Pulmonary artery endothelial cell (primary cell): ENCODE measurements around the gene SPTBN1. TPM values are rescaled to one million over a fixed set of nuclear protein-coding genes. Genes with fewer than 3 reads are reported as not detected.

Source experiments
- DNase-seq: peaks from one replicate; pipeline ENCODE4 v3.0.0-alpha.2; 2011; ENCODE audit warnings: low read depth, low spot score
- total RNA-seq: library from RNA; depleted of rRNA; stranded (reverse); fragments of >200 nt; gene quantifications from 2 replicates; pipeline ENCODE4 v1.2.3, GENCODE V29; 2014

Gene SPTBN1
- total RNA-seq, 1 donor from 2014 or later = 339 TPM

- no peak for DNase-seq
These were observed 213.8 kb downstream of the SPTBN1 start for GRCh38 chr2:54669677-54670484.

DNA sequence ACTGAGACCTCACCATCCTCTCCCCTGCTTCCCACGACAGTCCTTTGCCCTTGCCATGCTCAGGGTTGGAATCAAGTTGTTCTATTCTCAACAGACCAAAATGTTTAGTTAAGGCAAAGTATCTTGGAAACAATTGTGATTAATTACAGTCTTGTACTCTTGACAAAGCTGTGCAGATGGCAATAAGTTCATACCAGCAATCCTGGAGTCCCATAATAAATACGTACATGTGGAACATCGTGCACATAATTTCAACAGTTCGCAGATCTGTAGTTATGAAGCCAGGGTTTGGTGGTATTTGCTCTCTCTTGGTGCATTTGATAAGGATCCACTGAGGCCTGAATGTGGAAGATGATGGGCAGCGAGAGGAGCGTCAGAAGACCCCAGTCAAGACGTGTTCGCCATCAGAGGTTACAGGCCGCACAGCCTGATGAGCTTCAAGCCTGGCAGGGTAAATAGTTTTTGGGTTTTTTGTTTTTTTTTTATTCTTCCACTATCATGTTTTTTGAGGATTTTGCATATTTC is 214.4 kb downstream of the SPTBN1 start:
- DNase-seq = no peak

DNA sequence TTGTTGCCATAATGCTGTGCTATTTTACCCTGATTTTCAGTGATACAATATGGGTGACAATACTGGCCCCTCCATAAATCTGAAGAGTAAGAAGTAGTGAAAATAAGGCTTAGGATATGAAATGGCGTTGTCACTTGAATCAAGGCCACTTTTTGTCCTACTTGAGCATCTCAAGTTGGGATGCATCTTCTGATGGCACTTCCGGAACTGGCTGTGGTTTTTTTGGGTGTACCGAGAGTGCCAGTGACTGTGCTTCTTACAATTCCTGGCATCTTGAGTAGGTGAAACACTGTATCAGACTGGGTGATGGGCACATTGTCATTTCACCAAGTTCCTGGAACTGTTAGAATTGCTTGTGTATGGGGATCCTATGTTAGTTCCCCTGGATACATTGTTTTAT is 214.9 kb downstream of the SPTBN1 start:
- no peak for DNase-seq

DNA sequence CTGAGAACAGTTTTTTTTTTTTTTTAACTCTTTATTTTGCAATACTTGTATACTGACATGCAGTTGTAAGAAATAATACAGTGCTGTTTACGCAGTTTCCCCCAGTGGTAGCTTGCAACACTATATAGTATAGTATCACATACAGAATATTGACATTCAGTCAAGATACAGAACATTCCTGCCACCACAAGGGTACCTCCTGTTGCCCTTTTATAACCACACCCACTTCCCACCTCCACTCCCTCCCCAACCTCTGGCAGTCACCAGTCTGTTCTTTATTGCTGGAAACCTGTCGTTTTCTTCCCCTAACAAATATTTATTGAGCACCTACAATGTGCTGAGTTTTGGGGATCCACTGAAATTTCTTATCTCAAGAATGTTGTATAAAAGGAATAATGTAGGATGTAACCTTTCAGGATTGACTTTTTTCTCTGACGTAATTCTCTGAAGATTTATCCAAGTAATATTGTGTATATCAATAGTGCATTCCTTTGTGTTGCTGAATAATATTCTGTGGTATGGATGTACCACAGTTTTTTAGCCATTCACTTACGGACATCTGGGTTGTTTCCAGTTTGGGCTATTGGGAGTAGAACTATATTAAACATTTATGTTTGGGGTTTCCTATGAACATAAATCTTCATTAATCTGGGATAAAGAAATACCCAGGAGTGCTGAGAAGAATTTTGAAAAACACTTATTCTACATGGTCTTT is 215.9 kb downstream of the SPTBN1 start:
- DNase-seq = no peak

GRCh38 chr2:54672590-54673456 is 216.7 kb downstream of the SPTBN1 start:
- DNase-seq = no peak

DNA sequence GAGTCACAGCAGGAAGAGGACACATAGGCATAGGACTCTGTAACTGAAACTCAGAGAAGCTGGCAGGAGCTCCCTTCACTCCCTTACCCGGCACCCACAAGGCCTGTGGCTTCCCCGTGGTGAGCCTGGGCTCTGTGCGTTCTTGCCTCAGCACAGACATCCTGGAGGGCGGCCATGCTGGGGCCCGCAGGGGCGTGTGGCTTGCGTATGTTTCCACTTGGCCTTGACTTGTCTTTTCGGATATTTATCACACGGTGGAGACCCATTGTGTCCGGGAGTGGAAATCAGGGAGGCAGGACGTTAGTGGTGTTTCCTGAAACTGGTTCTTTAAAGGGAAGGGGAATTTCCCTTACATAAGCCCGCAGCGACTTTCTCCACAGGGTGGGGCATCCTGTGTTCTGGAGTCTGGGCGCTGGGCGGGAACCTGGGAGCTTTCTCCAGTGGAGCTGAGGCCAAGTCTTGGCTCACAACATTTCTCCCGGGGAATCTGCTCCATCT is 217.4 kb downstream of the SPTBN1 start:
- peak; percentile 83 for DNase-seq

GRCh38 chr2:54675281-54675680 is 219.2 kb downstream of the SPTBN1 start:
- no peak for DNase-seq

GRCh38 chr2:54675738-54676137 is 219.6 kb downstream of the SPTBN1 start:
- no peak for DNase-seq

DNA sequence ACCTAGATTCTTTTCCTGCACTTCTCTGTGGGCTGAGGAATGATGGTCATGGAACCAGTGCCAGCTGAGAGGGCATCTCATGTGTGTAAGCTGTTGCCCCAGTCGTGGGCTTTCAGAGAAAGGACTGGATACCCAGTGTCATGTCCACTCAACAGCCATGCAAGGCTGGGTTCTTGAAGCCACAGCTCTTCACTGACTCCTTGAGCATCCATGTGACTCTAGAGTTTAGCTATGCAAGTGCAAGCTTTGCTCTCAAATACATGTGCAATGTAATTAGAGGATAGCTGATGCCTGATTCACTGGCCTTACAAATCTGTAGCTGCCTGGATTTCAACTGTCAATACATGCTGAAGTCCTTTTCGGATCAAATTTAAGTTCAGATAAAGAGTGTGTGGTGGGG is 220.5 kb downstream of the SPTBN1 start:
- no peak for DNase-seq

DNA sequence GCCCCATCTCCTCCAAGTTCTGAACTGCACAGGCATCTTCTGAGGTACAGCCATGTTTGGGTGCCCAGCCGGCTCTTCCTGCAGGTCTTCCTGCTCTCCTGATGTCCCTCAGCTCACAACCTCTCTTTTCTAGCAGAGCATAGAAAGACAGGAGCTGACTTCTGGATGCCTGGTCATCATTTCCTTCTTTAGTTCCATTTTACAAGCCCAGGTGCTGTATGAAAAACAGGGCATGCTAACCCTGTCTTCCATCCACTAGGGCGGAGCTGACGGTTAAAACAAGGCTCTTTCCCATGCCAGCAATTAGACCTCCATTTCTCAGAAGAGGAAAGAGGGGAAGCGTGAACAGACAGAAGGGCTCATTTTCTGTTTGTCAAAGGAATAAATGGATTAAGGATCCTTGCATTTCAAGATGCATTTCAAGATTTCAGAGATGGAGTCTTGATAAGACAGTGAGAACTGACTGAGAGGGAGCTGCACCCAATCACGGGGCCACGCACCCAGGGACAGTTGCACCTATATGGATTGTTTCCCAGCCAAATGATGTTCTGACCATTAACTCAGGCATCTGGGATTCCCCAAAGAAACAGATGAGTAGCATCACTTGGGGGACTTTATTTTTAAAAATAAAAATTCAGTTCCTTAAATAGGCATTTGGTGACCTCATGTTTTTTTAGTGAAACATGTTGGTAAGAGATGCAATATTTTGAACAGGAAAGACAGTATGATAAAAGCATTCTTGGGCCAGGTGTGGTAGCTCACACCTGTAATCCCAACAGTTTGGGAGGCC is 221.5 kb downstream of the SPTBN1 start:
- no peak for DNase-seq

- no peak for DNase-seq
These were observed 222.6 kb downstream of the SPTBN1 start for GRCh38 chr2:54678719-54679118.

- DNase-seq = no peak
These were observed 224.4 kb downstream of the SPTBN1 start for GRCh38 chr2:54680397-54681041.

GRCh38 chr2:54681416-54681815 is 225.3 kb downstream of the SPTBN1 start:
- DNase-seq = no peak

DNA sequence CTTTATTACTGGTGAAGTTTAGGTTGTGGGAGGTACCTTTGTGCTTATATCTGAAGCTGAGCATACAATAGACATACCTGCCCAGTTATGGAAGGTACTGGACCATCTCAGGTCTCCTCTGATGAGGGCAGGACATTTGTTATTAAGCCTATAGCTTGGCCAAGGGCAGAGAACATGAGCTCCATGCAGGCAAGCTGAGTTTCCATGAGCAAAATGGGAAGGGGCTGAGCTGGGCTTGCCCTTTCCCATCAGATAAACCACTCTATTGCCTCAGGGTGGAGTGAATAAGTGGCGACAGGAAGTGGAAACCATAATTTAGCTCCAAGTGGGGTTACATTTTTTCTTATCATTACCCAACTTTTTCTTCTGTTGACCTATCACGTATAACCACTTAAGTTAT is 227.5 kb downstream of the SPTBN1 start:
- DNase-seq = no peak

GRCh38 chr2:54685263-54685775 is 229.2 kb downstream of the SPTBN1 start:
- DNase-seq = no peak

DNA sequence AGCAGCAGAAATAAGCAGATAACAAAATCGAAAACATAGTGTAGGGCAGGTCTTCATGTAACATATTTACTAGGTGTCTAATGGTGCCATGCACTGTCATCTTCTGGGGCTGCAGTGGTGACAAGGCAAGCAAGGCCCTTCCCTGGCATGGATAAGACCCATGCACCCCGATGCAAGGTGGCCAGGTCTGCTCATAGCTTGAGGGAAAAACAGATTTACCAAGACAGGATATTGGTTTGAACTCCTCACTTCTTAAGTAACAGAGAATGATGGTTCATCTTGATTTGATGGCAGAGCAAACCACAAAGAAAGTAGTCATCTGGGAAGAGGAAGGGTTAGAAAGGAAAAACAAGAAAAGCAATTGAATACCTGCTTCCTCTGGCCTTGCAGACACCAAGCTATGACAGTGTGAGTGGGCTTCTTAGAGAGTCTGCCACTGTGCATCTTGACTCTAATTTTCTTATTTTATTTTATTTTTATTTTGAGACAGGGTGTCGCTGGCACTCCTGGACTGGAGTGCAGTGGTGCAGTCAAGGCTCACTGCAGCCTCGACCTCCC is 231.5 kb downstream of the SPTBN1 start:
- DNase-seq = no peak

DNA sequence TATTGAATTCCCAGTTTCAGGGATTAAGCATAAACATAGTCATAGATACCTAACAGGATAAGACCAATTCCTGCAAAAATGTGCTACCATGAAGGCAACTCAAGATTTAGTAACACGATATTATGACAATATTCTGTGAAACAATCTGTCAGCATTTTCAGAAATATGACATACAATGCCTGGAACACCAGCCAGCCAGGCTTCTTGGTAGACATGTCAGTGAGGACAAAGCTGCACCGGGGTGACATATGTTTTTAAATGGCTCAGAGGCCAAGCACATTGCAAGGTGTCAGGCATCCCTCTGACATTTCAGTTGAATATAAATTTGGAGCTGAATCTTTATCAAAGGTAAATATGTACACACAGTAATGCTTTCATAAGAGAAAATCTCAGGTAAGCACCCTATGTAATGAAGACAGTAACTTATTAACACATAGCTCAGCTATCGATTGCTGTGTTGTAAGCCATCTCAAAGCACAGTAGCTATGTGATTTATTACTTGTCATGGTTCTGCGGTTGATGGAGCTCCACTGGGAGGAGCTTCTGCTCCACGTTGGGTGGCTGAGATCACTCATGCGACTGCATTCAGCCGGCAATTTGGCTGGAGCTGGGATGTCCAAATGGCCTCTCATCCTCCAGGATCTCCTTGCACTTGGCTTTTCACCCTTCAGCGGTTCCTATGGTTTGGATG is 235.5 kb downstream of the SPTBN1 start:
- no peak for DNase-seq

GRCh38 chr2:54692556-54692955 is 236.4 kb downstream of the SPTBN1 start:
- DNase-seq = no peak

GRCh38 chr2:54695378-54695777 is 239.3 kb downstream of the SPTBN1 start:
- DNase-seq = no peak
